CD14-positive monocyte (primary cell): ENCODE results near the gene CDH3. TPM values are rescaled to one million over a fixed set of nuclear protein-coding genes. Genes with fewer than 3 reads are reported as not detected.

Experiments
- DNase-seq, 3 donors: peaks; one replicate each; pipeline ENCODE4 v3.0.0-alpha.2; 2011 to 2022
- H2AFZ ChIP-seq: 2 replicates; pipeline ENCODE4 v1.6.0; 2012; ENCODE audit warnings: mild to moderate bottlenecking, low read depth, low read length, inconsistent platforms; ENCODE audit not compliant: insufficient read depth, poor library complexity, severe bottlenecking
- H3K27ac ChIP-seq, 2 donors: 1 replicate in 1 of 2; 2 replicates in 1 of 2; pipeline ENCODE4 v1.5.1; 2012 to 2013; ENCODE audit warnings: low read length in 2 of 2, control low read depth in 1 of 2, inconsistent platforms in 1 of 2, low read depth in 1 of 2, mild to moderate bottlenecking in 1 of 2
- H3K27me3 ChIP-seq, 2 donors: one replicate each; pipeline versions ENCODE4 v1.6.0 to v1.6.1; 2011 to 2013; ENCODE audit warnings: low read length in 2 of 2; ENCODE audit not compliant: control insufficient read depth in 2 of 2, insufficient read depth in 2 of 2
- H3K36me3 ChIP-seq, 2 donors: replicated peaks in 1 of 2; 1 replicate in 1 of 2; 2 replicates in 1 of 2; pipeline versions ENCODE4 v1.5.1 to v1.6.1; 2012 to 2013; ENCODE audit warnings: low read length in 2 of 2, control low read depth in 1 of 2, inconsistent platforms in 1 of 2, mild to moderate bottlenecking in 1 of 2; ENCODE audit not compliant: insufficient read depth in 2 of 2, control insufficient read depth in 1 of 2
- H3K4me1 ChIP-seq, 2 donors: 1 replicate in 1 of 2; 2 replicates in 1 of 2; pipeline versions ENCODE4 v1.5.1 to v1.6.1; 2012 to 2013; ENCODE audit warnings: low read length in 2 of 2, control low read depth in 1 of 2, inconsistent platforms in 1 of 2, mild to moderate bottlenecking in 1 of 2, moderate library complexity in 1 of 2; ENCODE audit not compliant: insufficient read depth in 2 of 2, control insufficient read depth in 1 of 2
- H3K4me2 ChIP-seq: replicated peaks from 2 replicates; pipeline ENCODE3; 2012; ENCODE audit warnings: low read length, moderate library complexity, mild to moderate bottlenecking; ENCODE audit not compliant: poor library complexity, severe bottlenecking; ENCODE audit errors: extremely low read depth
- H3K4me3 ChIP-seq, 3 experiments: fragments of 200-600 bp in 1 of 3; sonication (generic) in 1 of 3; replicated peaks in 1 of 3; 1 replicate in 2 of 3; 2 replicates in 1 of 3; pipeline ENCODE4 v1.5.1; 2011 to 2013; ENCODE audit warnings: low read length in 3 of 3, mild to moderate bottlenecking in 3 of 3, control low read depth in 2 of 3, low read depth in 2 of 3, inconsistent platforms in 1 of 3, moderate library complexity in 1 of 3
- H3K79me2 ChIP-seq: 2 replicates; pipeline ENCODE4 v1.6.0; 2012; ENCODE audit warnings: mild to moderate bottlenecking, control low read depth, inconsistent platforms, low read length, moderate library complexity; ENCODE audit not compliant: insufficient read depth
- H3K9ac ChIP-seq: 2 replicates; pipeline ENCODE4 v1.6.0; 2017; ENCODE audit warnings: low read length, mild to moderate bottlenecking; ENCODE audit not compliant: insufficient read depth, poor library complexity, severe bottlenecking
- H3K9me3 ChIP-seq, 2 donors: replicated peaks in 1 of 2; 1 replicate in 1 of 2; 2 replicates in 1 of 2; pipeline versions ENCODE4 v1.5.1 to v1.6.1; 2012 to 2013; ENCODE audit warnings: low read length in 2 of 2, control low read depth in 1 of 2; ENCODE audit not compliant: control insufficient read depth in 1 of 2, insufficient read depth in 1 of 2
- H4K20me1 ChIP-seq: 2 replicates; pipeline ENCODE4 v1.6.0; 2012; ENCODE audit warnings: mild to moderate bottlenecking, low read length, control low read depth, moderate library complexity; ENCODE audit not compliant: insufficient read depth
- H3K27ac Mint-ChIP-seq, 7 donors: one replicate each; pipeline ENCODE4 v1.8.0; 2020; ENCODE audit warnings: mild to moderate bottlenecking in 7 of 7, mixed read lengths in 7 of 7, moderate library complexity in 6 of 7, inconsistent platforms in 2 of 7
- H3K27me3 Mint-ChIP-seq, 3 donors: one replicate each; pipeline ENCODE4 v1.8.0; 2021 to 2022; ENCODE audit warnings: low read depth in 3 of 3, mild to moderate bottlenecking in 3 of 3, mixed read lengths in 3 of 3, moderate library complexity in 3 of 3, inconsistent platforms in 1 of 3
- H3K36me3 Mint-ChIP-seq, 2 donors: one replicate each; pipeline ENCODE4 v1.8.0; 2020; ENCODE audit warnings: mixed read lengths in 2 of 2, inconsistent platforms in 1 of 2, mild to moderate bottlenecking in 1 of 2
- H3K4me1 Mint-ChIP-seq: one replicate; pipeline ENCODE4 v1.8.0; 2020; ENCODE audit warnings: mild to moderate bottlenecking, mixed read lengths
- H3K4me3 Mint-ChIP-seq, 2 donors: one replicate each; pipeline ENCODE4 v1.8.0; 2020; ENCODE audit warnings: mild to moderate bottlenecking in 2 of 2, mixed read lengths in 2 of 2, moderate library complexity in 1 of 2
- H3K9me3 Mint-ChIP-seq, 7 donors: one replicate each; pipeline ENCODE4 v1.8.0; 2020 to 2022; ENCODE audit warnings: mixed read lengths in 7 of 7, mild to moderate bottlenecking in 6 of 7, moderate library complexity in 6 of 7, inconsistent platforms in 2 of 7
- WGBS: methylation state at CpG from one replicate; pipeline ENCODE4 v1.1.5; 2013; ENCODE audit warnings: missing lambda C conversion rate; ENCODE audit not compliant: insufficient coverage; 5-methylcytosine and 5-hydroxymethylcytosine counted together
- intact Hi-C, 2 donors: fragments of 100-400 bp; cut with micrococcal nuclease; formaldehyde crosslinking; loops; one replicate each; pipeline versions ENCODE4 v1.15.0 to v1.15.1; 2023
- polyA plus RNA-seq, 3 donors: library from polyadenylated mRNA; depleted of rRNA in 1 of 3; unstranded in 2 of 3; stranded (reverse) in 1 of 3; fragments of 300-500 nt in 2 of 3; fragments of >200 nt in 1 of 3; fragmentation: Illumina TruSeq in 2 of 3; gene quantifications; 1 replicate in 2 of 3; 2 replicates in 1 of 3; pipeline ENCODE4 v1.2.3, GENCODE V29; 2012 to 2021
- TF ChIP-seq, protein P1 (sequence below): fragments of 200-600 bp; IDR thresholded peaks from one replicate; pipeline ENCODE4 v1.8.0; 2022; ENCODE audit warnings: antibody characterized with exemption, mild to moderate bottlenecking

Gene CDH3
- polyA plus RNA-seq, 3 donors: not detected

- no peaks in the 10 kb centered on the region for H3K4me1 ChIP-seq
- peaks cover 9 to 24% (median 24%) of the 10 kb centered on the region in 3 donors for H3K27me3 Mint-ChIP-seq
- no peak overlapping the region for H3K4me3 Mint-ChIP-seq
- no peak overlapping the region for H3K27ac ChIP-seq
- intact Hi-C loops: no loop called here
- H4K20me1 ChIP-seq: no peaks in the 10 kb centered on the region
- TF ChIP-seq, protein P1, sequence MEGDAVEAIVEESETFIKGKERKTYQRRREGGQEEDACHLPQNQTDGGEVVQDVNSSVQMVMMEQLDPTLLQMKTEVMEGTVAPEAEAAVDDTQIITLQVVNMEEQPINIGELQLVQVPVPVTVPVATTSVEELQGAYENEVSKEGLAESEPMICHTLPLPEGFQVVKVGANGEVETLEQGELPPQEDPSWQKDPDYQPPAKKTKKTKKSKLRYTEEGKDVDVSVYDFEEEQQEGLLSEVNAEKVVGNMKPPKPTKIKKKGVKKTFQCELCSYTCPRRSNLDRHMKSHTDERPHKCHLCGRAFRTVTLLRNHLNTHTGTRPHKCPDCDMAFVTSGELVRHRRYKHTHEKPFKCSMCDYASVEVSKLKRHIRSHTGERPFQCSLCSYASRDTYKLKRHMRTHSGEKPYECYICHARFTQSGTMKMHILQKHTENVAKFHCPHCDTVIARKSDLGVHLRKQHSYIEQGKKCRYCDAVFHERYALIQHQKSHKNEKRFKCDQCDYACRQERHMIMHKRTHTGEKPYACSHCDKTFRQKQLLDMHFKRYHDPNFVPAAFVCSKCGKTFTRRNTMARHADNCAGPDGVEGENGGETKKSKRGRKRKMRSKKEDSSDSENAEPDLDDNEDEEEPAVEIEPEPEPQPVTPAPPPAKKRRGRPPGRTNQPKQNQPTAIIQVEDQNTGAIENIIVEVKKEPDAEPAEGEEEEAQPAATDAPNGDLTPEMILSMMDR: no peak
- H3K4me1 Mint-ChIP-seq: no peaks in the 10 kb centered on the region
- H3K9me3 Mint-ChIP-seq: peaks cover 0 to 3% (median 0%) of the 10 kb centered on the region in 7 donors
- H3K4me3 ChIP-seq: no peak overlapping the region
- H3K27ac Mint-ChIP-seq: no peak overlapping the region
- no peaks in the 10 kb centered on the region for H3K9me3 ChIP-seq
- H3K9ac ChIP-seq: no peak overlapping the region
- no peaks in the 10 kb centered on the region for H3K36me3 ChIP-seq
- H3K4me2 ChIP-seq: no peak overlapping the region
- no peaks in the 10 kb centered on the region for H3K27me3 ChIP-seq
- H3K36me3 Mint-ChIP-seq: no peaks in the 10 kb centered on the region
- no peak overlapping the region for H2AFZ ChIP-seq
- no CpG with 5 or more reads among the region's 6 CpGs for WGBS
- no peak for DNase-seq
- H3K79me2 ChIP-seq: no peaks in the 10 kb centered on the region
Observed at GRCh38 chr16:68660359-68660795, 15.3 kb downstream of the CDH3 start.

DNA sequence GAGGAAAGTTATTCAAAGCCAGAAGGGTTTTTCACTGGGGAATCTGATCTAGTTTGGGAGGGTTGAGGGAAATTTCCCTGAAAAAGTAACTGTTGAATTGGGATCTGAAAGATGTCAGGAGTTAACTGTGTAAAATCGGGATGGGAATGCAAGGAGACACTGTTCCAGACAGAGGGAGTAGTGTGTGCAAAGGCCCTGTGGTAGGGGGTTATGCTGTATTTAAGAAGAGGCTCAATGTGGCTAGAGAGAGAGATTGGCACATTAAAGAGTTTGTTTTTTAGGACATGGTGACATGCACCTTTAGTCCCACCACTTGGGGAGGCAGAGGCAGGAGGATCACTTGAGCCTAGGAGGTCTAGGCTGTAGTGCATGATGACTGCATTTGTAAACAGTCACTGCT lies 16.9 kb downstream of the CDH3 start:
- Mint-ChIP-seq H3K4me1 (no peaks in the 10 kb centered on the region), H3K27me3 (peaks cover 6 to 22% (median 18%) of the 10 kb centered on the region in 3 donors), H3K27ac (no peak overlapping the region), H3K36me3 (no peaks in the 10 kb centered on the region), H3K4me3 (no peak overlapping the region), H3K9me3 (peaks cover 0 to 3% (median 0%) of the 10 kb centered on the region in 7 donors)
- WGBS: 100% methylated on average over 1 of the region's 1 CpG
- Histone ChIP-seq H2AFZ (no peak overlapping the region), H3K4me2 (no peak overlapping the region), H3K27ac (no peak overlapping the region), H3K79me2 (no peaks in the 10 kb centered on the region), H3K9me3 (no peaks in the 10 kb centered on the region), H3K4me3 (no peak overlapping the region), H3K9ac (no peak overlapping the region), H3K4me1 (no peaks in the 10 kb centered on the region), H3K36me3 (no peaks in the 10 kb centered on the region), H4K20me1 (no peaks in the 10 kb centered on the region), H3K27me3 (no peaks in the 10 kb centered on the region)
- intact Hi-C loops: no loop called here
- TF ChIP-seq, protein P1: no peak
- no peak for DNase-seq
